MM.1S (cell line): ENCODE data around the gene OGT.
A peak's percentile ranks its signal among the peaks of the same experiment; 100 is the strongest.

ENCODE experiments used
- DNase-seq: peaks from one replicate; pipeline ENCODE4 v3.0.0-alpha.2; 2015
- H2AFZ ChIP-seq: fragments of 300-600 bp; sonication (generic); 2 replicates; pipeline ENCODE4 v1.6.0; 2016; ENCODE audit warnings: antibody characterized with exemption, low read length
- H3F3A ChIP-seq: fragments of 300-600 bp; sonication (generic); 2 replicates; pipeline ENCODE4 v1.6.1; 2016; ENCODE audit warnings: mild to moderate bottlenecking, antibody characterized with exemption, low read length, moderate library complexity, mixed read lengths; ENCODE audit not compliant: insufficient read depth
- H3K27ac ChIP-seq: fragments of 300-600 bp; sonication (generic); 2 replicates; pipeline ENCODE4 v1.5.1; 2016; ENCODE audit warnings: mild to moderate bottlenecking, low read length
- H3K27me3 ChIP-seq: fragments of 300-600 bp; sonication (generic); replicated peaks from 2 replicates; pipeline ENCODE4 v1.6.0; 2016; ENCODE audit warnings: low read length; ENCODE audit not compliant: insufficient read depth
- H3K36me3 ChIP-seq: fragments of 300-600 bp; sonication (generic); replicated peaks from 2 replicates; pipeline ENCODE4 v1.6.1; 2016; ENCODE audit warnings: mild to moderate bottlenecking, low read length, mixed read lengths; ENCODE audit not compliant: insufficient read depth
- H3K4me1 ChIP-seq: fragments of 300-600 bp; sonication (generic); 2 replicates; pipeline ENCODE4 v1.6.1; 2016; ENCODE audit warnings: low read length, mixed read lengths
- H3K4me2 ChIP-seq: fragments of 300-600 bp; sonication (generic); 2 replicates; pipeline ENCODE4 v1.6.0; 2016; ENCODE audit warnings: low read depth, low read length
- H3K4me3 ChIP-seq: fragments of 300-600 bp; sonication (generic); 2 replicates; pipeline ENCODE4 v1.5.1; 2016; ENCODE audit warnings: low read length, mixed read lengths
- H3K79me2 ChIP-seq: fragments of 300-600 bp; sonication (generic); 2 replicates; pipeline ENCODE4 v1.6.1; 2016; ENCODE audit warnings: mixed run types, low read length, mixed read lengths
- H3K9ac ChIP-seq: fragments of 300-600 bp; sonication (generic); 2 replicates; pipeline ENCODE4 v1.6.1; 2016; ENCODE audit warnings: low read length, mixed read lengths
- H3K9me2 ChIP-seq: fragments of 300-600 bp; sonication (generic); replicated peaks from 2 replicates; pipeline ENCODE4 v1.6.1; 2016; ENCODE audit warnings: mild to moderate bottlenecking, low read length, mixed read lengths; ENCODE audit not compliant: insufficient read depth
- H3K9me3 ChIP-seq: fragments of 300-600 bp; sonication (generic); replicated peaks from 2 replicates; pipeline ENCODE4 v1.6.1; 2016; ENCODE audit warnings: mild to moderate bottlenecking, low read length, mixed read lengths; ENCODE audit not compliant: insufficient read depth
- H4K20me1 ChIP-seq: fragments of 300-600 bp; sonication (generic); 2 replicates; pipeline ENCODE4 v1.6.1; 2016; ENCODE audit warnings: mild to moderate bottlenecking, low read length, moderate library complexity, mixed read lengths; ENCODE audit not compliant: insufficient read depth
- CTCF ChIP-seq: fragments of 300-600 bp; sonication (generic); IDR thresholded peaks from 2 replicates; pipeline ENCODE4 v1.5.1; 2016; ENCODE audit warnings: antibody characterized with exemption, low read length, mixed read lengths
- EZH2 ChIP-seq: fragments of 300-600 bp; sonication (generic); optimal IDR thresholded peaks from 2 replicates; pipeline ENCODE3; 2017; ENCODE audit warnings: low read depth, mild to moderate bottlenecking, antibody characterized with exemption, low read length, mixed read lengths
- EZH2phosphoT487 ChIP-seq: fragments of 300-600 bp; sonication (generic); IDR thresholded peaks from 2 replicates; pipeline ENCODE4 v1.6.1; 2018; ENCODE audit warnings: antibody characterized with exemption, low read length

Gene OGT

DNA sequence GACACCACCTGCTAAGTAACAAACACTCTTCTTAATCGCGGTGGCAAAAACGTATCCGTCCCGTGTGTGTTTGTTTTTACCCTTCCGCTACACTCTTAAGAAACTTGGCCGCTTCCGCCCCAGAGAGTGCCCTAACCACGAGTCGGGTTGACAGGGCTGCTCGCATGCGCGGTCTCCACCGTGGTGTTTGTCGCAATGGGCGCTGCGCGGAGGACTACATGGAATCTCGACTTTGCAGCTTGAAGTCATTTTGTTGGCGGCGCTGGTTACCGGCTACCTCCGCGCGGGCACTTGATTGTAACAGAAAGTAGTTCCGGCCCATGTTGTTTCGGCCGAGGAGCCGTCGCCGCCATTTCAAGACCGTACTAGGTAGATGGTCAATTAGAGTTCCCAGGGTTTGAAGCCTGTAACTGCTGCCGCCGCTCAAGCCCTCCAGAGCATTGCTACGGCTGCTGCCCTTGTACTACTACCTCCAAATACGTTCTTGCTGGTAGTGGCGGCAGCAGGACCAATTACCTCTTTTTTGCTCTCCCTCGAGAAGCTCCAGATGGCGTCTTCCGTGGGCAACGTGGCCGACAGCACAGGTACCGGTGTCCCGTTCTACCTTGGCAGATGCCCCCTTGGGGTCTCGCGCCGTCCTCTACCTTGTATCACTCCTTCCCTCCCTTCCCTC, at the start of gene OGT:
TSS of gene OGT (plus strand) at position 352 of the 673 bp plus-strand sequence. CDS start at position 548, 196 bp downstream.
- peak within 1 kb of the TSS; percentile 72 for H3K4me2 ChIP-seq
- no peak for TF ChIP-seq EZH2
- TF ChIP-seq EZH2phosphoT487: no peak
- H4K20me1 ChIP-seq: peaks cover 31% of the 10 kb centered on the region
- H2AFZ ChIP-seq: peak within 1 kb of the TSS; percentile 77
- H3K9me3 ChIP-seq: no peaks in the 10 kb centered on the region
- H3K4me1 ChIP-seq: peaks cover 10% of the 10 kb centered on the region
- DNase-seq: peak; percentile 97
- H3K9me2 ChIP-seq: no peaks in the 10 kb centered on the region
- H3K79me2 ChIP-seq: peaks cover 63% of the 10 kb centered on the region
- peaks cover 33% of the 10 kb centered on the region for H3F3A ChIP-seq
- H3K27ac ChIP-seq: peak within 1 kb of the TSS; percentile 92
- H3K9ac ChIP-seq: peak within 1 kb of the TSS; percentile 98
- no peaks in the 10 kb centered on the region for H3K27me3 ChIP-seq
- H3K4me3 ChIP-seq: peak within 1 kb of the TSS; percentile 97
- no peaks in the 10 kb centered on the region; the same call in 1 of the 2 replicates for H3K36me3 ChIP-seq

DNA sequence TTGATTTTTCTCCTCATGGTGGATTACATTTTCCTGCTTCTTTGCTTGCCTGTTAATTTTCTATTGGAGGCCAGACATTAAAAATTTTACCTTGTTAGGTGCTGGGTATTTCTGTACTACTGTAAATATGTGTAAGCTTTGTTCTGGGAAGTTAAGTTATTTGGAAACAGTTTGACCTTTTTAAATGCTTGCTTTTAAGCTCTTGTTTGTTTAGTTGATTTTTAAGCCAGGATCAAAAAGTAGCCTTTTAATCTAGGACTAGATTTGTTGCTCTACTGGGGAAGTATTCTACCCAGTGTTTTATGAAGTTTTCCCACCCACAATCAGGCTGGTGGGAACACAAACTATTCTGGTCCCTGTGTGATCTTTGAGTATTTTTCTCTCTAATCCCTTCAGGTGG, 45.1 kb upstream of the OGT start:
- no peaks in the 10 kb centered on the region for H3K79me2 ChIP-seq
- H3K27me3 ChIP-seq: no peaks in the 10 kb centered on the region
- H3K36me3 ChIP-seq: no peaks in the 10 kb centered on the region
- H3K27ac ChIP-seq: no peak overlapping the region
- H2AFZ ChIP-seq: no peak overlapping the region
- no peak for DNase-seq
- no peaks in the 10 kb centered on the region for H4K20me1 ChIP-seq
- no peak overlapping the region for H3K4me3 ChIP-seq
- H3K9ac ChIP-seq: no peak overlapping the region
- no peaks in the 10 kb centered on the region for H3K9me2 ChIP-seq
- TF ChIP-seq EZH2: no peak
- no peak for TF ChIP-seq EZH2phosphoT487
- no peak for TF ChIP-seq CTCF
- no peak overlapping the region for H3K4me2 ChIP-seq
- no peaks in the 10 kb centered on the region for H3K4me1 ChIP-seq
- H3K9me3 ChIP-seq: no peaks in the 10 kb centered on the region
- no peaks in the 10 kb centered on the region for H3F3A ChIP-seq

GRCh38 chrX:71489540-71489939, 43.4 kb upstream of the OGT start:
- H3K36me3 ChIP-seq: no peaks in the 10 kb centered on the region
- no peaks in the 10 kb centered on the region for H4K20me1 ChIP-seq
- no peak overlapping the region for H3K9ac ChIP-seq
- no peaks in the 10 kb centered on the region for H3K4me1 ChIP-seq
- no peak overlapping the region for H3K4me2 ChIP-seq
- no peak overlapping the region for H3K27ac ChIP-seq
- TF ChIP-seq CTCF: no peak
- TF ChIP-seq EZH2: no peak
- TF ChIP-seq EZH2phosphoT487: no peak
- no peaks in the 10 kb centered on the region for H3K79me2 ChIP-seq
- H3K9me2 ChIP-seq: no peaks in the 10 kb centered on the region
- no peak overlapping the region for H2AFZ ChIP-seq
- H3K9me3 ChIP-seq: no peaks in the 10 kb centered on the region
- H3F3A ChIP-seq: no peaks in the 10 kb centered on the region
- no peak for DNase-seq
- no peak overlapping the region for H3K4me3 ChIP-seq
- no peaks in the 10 kb centered on the region for H3K27me3 ChIP-seq
